HEK293T (cell line): ENCODE data around the gene ARID1B.

Experiments
- CTBP1 ChIP-seq: fragments of 450-650 bp; IDR thresholded peaks from 2 replicates; pipeline ENCODE4 v1.6.1; 2016; ENCODE audit warnings: borderline replicate concordance
- FOXK2 ChIP-seq: fragments of 450-650 bp; IDR thresholded peaks from 2 replicates; pipeline ENCODE4 v1.6.1; 2016; ENCODE audit warnings: mild to moderate bottlenecking

- TF ChIP-seq FOXK2: no peak
- TF ChIP-seq CTBP1: no peak
These were observed 296.4 kb downstream of the ARID1B start for GRCh38 chr6:157073596-157073995.
